NCI-H1694 (cell line): Measurements from ENCODE around the gene CXCR6.

ENCODE experiments used
- DNase-seq: peaks from one replicate; lab custom pipeline; 2025; lab: John Stamatoyannopoulos, UW

The CXCR6 gene

DNA sequence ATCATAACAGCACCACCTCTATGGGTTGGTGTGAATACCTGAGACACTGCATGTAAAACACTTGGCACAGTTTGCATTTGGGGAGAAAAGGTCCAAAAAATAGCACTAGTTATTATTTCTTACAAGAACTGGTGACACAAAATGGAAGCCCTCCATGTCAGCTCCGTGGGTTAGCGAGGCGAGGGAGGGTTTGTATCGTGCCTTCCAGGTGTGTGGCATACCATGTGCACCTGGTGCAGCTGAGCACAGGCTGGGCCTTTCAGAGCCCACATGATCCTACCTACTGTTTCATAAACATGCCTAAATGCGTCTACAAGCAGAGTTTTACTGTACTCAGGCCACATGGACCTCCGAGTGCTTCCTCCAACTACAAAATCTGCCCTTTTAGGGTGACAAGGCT is 5.6 kb downstream of the CXCR6 start:
- no peak for DNase-seq

GRCh38 chr3:45949432-45949831 is 6.2 kb downstream of the CXCR6 start:
- DNase-seq = no peak

GRCh38 chr3:45950131-45950530 is 6.9 kb downstream of the CXCR6 start:
- DNase-seq = no peak

GRCh38 chr3:45950686-45951600 is 7.7 kb downstream of the CXCR6 start:
- DNase-seq = no peak

GRCh38 chr3:45951946-45952345 is 8.7 kb downstream of the CXCR6 start:
- DNase-seq = no peak

DNA sequence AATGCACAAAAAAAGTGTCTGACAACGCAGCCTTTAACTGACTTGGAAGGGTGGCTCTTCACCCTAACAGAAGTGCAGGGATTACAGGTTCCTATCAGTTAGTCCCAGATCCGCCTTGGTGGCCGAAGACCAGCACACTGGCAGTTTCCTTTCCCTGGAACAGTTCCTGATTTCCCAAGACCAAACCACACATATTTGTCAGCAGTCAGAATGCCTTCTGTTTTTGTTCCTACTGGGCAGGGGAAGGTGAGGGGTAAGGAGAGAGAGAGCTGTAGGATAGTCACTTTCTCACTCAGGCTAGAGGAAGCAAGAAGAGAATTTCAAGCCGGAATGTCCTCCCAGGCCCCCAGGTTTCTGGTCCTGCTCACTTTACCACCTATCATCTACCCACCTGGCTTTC is 9.2 kb downstream of the CXCR6 start:
- no peak for DNase-seq

DNA sequence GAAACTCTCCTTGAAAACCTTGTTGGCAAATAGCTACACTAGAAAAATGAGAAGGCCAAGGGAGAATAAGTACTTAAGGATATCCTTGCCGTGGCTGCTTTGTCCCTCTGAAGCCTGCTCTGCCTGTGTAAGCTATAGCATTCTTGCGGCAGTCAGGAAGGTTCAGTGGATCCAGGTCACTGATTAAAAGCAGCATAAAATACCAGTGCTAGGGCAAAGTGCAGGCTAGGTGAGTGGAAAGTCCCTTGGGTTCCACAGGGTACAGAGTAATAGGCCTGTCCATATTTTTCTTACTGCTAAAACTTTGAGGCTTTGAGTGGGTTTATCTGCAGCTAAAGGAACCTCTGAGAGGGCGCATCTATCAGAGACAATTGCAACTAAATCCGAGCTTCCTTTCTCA is 10.3 kb downstream of the CXCR6 start:
- no peak for DNase-seq

GRCh38 chr3:45954306-45954705 is 11.0 kb downstream of the CXCR6 start:
- no peak for DNase-seq

DNA sequence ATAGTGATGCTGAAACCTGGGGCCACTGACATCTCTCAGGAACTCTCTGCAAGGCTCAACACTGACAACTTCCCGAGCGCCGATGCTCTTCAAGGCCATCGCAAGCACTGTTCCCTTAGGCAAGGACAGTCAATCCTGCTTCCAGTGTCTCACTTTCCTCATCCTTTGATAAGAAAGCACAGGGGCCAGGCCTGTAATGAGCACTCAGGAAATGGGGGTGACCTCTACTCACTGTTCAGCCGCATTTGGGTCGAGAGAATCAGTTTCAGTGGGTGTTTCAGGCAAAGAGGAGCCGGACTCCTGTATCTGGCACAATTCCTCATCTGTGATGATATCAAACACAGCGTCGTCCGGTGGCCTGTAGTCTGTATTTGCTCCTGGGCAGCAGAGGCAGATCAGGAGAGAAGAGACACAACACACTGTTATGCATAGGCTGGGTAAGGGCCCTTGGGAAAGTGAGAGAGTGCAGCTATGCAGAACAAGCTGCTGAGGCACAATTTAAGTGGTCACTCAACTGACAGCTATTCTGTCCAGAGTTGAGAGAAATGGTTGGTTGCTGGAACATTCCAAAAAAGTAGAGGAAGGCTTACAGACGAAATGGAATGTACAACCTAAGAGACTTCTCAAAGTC is 11.9 kb downstream of the CXCR6 start:
- no peak for DNase-seq

DNA sequence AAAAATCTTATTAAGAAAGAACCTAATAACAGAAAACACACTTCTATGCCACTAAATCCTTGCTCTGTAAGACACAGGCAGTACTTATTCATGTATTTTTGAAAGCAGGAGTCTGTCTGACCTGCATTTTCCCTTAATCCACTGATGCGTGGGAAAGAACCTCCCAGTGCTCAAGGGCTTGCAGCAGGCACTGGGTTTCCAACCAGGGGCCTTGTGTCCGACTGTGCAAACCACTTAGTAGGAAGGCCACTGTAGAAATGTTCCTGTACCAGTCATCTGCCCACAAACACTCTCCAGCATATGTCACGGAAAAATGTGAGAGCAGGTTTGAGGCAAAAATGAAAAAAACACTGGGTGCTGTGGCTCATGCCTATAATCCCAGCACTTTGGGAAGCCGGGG is 12.4 kb downstream of the CXCR6 start:
- DNase-seq = no peak

DNA sequence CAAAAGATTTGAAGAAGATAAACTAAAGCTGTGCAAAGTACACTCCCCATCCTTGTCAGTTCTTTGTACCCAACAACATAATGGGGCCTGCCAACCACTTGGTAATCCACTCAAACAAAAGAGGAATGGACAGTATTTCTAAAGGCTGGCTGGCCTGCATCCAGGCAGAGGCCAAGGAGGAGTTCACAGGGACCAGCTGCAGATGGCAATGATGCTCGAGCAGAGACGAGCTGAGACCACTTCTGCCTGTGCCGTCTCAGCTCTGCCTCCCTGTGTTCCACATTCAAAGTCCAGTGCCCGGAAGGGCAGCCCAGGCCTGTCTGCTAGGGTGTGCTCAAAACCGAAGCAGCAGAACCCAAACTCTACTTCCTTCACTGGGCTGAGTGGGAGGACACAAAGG is 14.3 kb downstream of the CXCR6 start:
- no peak for DNase-seq

- DNase-seq = no peak
Observed at GRCh38 chr3:45958321-45958791, 15.1 kb downstream of the CXCR6 start.

DNA sequence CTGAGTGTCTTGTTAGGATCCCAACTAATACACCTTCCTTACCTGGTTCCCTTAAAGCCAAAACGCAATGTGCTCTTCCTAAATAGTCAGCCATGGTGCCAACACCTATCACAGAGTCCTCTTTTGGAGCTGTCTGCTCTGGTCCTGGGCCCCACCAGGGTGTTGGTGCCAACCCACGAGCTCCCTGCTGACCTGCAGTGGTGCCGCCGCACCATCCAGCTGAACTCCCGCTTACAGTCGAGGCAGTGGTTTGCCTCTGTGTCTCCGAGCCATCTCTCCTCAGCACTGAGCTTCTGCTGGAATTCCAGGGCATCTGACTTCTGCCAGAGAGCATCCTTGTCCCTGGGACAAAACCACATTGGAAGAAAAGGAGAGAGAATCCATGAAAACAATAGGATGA is 15.9 kb downstream of the CXCR6 start:
- no peak for DNase-seq

DNA sequence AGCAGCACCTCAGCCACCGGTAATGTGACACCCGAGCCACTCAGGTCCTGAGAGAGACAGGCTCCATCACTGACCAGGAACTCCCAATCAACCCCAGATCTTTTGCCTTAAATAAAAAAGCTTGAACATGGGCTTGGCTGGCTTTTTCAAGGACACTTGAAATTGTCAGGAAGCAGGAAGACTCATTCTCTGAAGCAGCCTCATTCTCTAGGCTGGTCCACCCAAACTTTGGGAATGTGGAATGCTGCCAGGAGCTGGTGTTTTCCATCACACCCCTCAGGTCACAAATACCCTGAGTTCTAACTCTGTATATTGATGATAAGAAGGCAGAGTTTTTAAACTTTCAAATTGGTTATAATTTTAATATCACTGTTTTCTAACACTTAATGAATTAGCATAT is 17.0 kb downstream of the CXCR6 start:
- DNase-seq = no peak

- no peak for DNase-seq
Observed at GRCh38 chr3:45962033-45962432, 18.8 kb downstream of the CXCR6 start.

DNA sequence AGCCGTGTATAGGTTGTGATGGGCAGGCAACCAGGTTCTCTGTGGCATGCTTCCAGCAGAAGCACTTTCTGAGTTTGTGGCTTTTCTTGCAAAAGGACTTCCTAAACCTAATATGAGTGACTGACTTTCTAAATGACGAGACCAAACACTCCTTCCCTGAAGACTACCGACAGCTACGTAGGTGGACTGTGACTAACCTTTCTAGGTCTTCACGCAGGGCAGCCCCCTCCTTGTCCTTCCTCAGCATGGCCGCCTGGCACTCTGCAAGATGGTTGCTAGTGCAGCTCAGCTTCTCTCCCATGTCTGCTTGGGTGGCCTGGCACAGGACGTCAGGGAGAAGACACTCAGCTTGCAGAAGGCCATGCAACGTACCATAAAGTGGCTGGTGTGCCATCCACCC is 20.9 kb downstream of the CXCR6 start:
- no peak for DNase-seq

GRCh38 chr3:45965253-45965652 is 22.0 kb downstream of the CXCR6 start:
- DNase-seq = no peak

DNA sequence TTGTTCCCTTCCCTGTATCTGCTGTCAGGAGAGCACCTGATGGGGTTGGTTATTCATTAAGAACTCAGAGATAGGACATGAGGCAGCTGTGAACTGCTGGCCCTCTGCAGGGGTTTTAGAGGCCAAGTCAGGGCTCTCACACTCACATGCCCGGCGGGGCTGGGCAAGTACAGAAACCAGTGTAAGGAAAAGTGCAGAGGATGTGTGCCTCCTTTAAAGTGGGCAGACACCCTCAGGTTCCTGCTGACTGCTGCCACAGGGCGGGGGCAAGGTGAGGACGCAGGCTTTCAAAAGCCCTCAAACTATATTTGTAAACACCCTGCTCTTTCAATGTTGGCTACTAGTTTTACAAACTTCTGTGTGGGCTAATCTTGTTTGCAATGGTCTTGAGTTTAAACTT is 22.4 kb downstream of the CXCR6 start:
- DNase-seq = no peak

DNA sequence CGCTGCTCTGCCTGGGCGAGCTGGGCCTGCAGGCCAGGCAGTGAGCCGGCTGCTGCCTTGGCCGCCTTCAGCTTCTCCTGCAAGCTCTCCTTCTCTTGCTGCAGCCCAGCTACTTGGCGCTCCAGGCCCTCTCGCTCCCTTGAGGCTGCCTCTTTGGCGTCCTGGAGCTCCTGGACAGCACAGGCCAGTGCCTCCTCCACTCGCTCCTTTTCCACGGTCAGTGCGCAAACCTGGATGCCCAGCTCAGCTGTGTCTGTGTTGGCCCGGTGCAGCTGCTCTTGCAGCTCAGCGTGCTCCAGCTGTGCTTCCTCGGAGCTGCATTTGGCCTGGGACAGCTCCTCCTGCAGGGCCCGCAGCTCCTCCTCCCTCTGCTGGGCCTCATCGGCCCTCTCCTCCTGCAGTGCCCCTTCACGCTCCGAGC is 23.1 kb downstream of the CXCR6 start:
- no peak for DNase-seq

DNA sequence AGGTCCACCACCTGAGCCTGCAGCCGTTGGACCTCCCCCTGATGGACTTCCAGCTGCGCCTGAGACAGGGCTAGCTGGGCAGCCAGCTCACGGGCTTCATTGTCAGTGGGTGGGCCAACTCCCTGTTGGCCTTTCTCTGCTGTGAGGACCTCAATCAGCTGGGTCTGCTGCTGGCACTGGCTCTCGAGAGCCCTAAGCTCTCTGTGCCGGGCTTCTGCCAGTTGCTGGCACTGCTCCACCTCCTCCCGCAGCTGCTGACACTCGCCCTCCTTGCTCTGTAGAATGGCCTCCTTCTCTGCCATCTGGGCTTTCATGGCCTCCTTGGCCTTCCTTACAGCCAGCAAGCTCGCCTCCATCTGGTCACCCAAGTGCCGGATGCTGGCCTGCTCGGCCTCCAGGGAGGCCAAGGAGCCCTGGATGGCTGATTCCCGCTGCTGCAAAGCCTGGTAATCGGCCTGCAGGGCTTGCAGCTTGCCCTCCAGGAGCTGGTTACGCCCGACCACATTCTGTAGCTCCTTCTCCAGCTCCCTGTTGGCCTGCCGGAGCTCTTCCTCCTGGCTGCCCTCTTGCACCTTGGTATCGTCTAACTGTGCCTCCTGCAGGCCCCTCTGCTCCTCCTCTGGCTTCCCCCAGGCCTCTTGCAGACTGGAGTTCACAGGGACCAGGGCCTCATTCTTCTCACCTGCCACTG is 23.8 kb downstream of the CXCR6 start:
- DNase-seq = no peak

- no peak for DNase-seq
Observed at GRCh38 chr3:45967724-45968123, 24.5 kb downstream of the CXCR6 start.

GRCh38 chr3:45968149-45968548 is 24.9 kb downstream of the CXCR6 start:
- no peak for DNase-seq

DNA sequence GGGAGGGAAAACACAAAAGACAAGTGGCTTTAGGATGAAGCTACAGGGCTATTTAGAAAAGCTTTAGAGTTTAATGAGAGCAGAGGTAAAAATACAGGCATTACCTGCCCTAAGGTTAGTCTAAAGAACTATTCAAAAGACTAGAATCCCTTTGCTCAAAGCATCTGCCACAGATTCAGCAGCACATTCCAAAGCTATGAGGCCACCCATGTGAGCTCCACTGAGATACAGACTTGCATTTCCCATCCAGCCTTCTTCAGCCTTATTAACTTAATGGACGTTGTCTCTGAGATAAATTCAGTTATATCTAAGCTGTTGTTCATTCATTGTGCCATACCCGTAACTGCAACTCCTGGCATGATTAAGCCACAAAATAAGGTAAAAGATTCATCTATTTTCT is 25.4 kb downstream of the CXCR6 start:
- DNase-seq = no peak
